Stimulated activated CD8-positive, alpha-beta memory T cell treated with anti-CD3 and anti-CD28 coated beads, Interleukin-2, amount 100 ng/mL, for 1 hour (primary cell): Measurements from ENCODE around the gene PTX4.

ENCODE experiments used
- DNase-seq, 2 donors: peaks; one replicate each; pipeline ENCODE4 v3.0.0-alpha.2; 2020; ENCODE audit warnings: low read depth in 2 of 2

PTX4 gene

GRCh38 chr16:1524366-1524765, 35.6 kb upstream of the PTX4 start:
- no peak for DNase-seq

GRCh38 chr16:1523581-1524245, 35.0 kb upstream of the PTX4 start:
- DNase-seq = no peak

DNA sequence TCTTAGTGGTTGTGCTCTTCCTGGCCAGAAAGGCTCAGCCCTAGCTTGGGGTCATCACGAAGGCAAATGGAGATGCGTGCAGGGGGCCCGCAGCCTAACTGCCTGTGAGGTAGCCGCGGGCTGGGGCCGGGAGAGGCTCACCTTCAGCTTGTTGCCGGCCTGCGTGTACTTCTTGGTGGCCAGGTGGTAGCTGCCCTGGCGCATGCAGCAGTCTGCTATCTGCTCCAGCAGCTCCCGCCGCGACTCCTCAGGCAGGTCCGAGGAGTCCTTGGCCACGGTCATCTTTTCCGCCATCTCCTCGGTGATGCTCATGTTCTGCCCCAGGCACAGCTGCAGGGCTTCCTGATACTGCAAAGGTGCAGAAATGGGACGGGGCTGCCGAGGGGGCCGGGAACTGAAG, 31.7 kb upstream of the PTX4 start:
- no peak for DNase-seq

GRCh38 chr16:1519831-1520230, 31.1 kb upstream of the PTX4 start:
- no peak for DNase-seq

DNA sequence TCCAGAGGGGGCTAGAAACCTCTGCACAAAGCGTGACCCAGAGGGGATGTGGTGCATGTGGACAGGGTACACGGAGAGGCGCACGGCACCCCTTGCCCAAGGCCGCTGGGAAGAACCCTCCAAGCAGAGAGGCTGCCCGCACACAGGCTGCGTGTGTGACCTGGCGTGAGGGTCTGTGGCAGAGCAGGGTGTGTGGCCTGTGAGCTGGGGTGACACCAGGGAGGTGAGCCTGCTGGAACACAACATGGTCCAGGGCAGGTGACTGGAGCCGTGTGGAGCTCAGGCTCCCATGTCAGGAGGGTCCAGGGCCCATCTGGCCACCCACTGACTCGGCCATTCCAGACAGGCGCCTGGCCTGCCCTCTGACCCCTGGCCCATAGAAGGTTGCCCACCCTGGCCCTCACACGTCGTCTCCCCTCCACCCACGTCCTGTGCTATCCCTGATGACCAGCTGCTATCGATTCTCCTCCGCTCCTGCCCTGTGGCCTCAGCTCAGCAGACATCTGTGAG, 29.9 kb upstream of the PTX4 start:
- DNase-seq = no peak

- no peak for DNase-seq
Observed at GRCh38 chr16:1514507-1514906, 25.8 kb upstream of the PTX4 start.

GRCh38 chr16:1512774-1513173, 24.0 kb upstream of the PTX4 start:
- no peak for DNase-seq

- DNase-seq = no peak
Observed at GRCh38 chr16:1511662-1512569, 23.2 kb upstream of the PTX4 start.

- no peak for DNase-seq
Observed at GRCh38 chr16:1510941-1511351, 22.2 kb upstream of the PTX4 start.

DNA sequence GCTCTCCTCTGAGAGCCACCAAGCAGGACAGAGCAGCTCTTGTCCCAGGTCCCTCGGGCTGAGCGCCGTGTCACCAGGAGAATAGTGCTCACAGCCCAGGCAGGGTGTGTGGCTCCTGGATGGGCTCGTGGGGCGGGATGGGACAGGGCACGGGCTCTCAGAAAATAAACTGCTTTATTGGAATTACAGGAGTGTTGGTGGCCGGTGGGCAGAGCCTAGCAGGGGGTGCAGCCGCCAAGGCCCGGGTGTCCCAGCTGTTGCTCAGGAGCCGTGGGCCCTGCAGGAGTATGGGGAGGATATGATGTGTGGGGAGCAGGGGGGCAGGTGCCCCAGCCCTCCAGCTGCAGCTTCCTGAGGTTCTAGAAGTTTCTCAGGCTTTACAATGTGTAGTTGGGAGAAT, 21.5 kb upstream of the PTX4 start:
- DNase-seq = no peak

DNA sequence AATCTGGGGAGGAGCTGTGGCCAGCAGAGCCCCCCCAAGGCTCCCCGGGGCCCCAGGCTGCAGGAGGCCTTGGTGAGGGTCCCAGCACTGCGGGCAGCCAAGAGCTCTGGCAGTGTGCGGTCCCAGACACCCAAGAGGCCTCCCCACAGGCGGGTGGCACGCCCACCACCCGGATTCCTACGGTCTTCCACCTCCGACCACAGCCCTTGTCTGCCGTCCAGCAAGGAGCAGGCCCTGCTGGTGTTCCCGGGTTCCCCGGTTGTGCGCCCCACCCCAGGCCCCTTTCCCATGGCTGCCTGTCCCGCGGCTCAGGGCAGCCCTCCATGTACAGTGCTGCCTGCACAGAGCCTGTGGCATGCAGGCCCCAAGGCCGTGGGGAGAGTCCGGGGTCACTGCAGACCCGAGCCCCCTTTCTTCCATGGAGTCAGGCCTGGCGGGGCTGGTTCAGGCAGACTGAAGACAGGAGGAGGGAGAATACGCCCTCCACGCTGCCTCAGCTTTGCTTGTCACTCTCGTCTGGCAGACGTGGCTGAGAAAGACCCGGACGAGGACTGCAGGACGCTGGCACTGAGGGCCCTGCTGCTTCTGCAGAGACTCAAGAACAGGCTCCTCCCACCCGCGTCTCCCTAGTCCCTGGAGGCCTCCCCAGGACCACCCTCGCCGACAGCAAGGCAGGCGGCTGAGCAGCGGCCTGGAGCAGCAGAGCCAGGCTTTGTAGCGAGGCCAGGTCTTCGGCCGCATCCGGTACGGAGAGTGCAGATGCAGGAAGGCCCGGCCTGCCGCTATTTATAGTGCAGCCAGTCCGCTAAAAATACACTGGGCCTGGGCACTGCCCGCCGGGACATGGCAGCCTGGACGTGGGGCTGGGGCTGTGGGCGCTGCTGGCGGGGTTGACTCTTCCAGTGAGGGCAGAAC, 20.8 kb upstream of the PTX4 start:
- DNase-seq = no peak

GRCh38 chr16:1508494-1509187, 19.9 kb upstream of the PTX4 start:
- no peak for DNase-seq

- no peak for DNase-seq
Observed at GRCh38 chr16:1506494-1507213, 17.9 kb upstream of the PTX4 start.

DNA sequence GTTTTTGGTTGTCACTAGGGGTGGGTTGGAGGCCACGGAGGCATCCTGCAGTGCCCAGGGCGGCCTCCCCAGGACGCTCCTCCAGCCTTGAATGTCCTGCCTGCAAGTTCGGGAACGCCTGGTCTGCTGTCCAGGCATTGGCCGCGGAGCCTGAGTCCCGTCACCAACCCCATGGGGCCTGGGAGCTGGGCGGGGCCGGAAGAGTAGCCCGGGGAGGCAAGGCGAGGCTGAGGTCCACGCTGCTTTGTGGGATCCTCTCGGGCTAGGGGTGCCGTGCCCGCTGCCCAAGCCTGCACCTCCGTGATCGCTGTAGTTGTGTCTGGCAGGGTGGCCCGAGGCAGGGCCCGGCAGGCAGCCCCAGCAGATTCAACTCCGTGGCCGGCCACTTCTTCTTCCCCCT, 17.2 kb upstream of the PTX4 start:
- DNase-seq = no peak

DNA sequence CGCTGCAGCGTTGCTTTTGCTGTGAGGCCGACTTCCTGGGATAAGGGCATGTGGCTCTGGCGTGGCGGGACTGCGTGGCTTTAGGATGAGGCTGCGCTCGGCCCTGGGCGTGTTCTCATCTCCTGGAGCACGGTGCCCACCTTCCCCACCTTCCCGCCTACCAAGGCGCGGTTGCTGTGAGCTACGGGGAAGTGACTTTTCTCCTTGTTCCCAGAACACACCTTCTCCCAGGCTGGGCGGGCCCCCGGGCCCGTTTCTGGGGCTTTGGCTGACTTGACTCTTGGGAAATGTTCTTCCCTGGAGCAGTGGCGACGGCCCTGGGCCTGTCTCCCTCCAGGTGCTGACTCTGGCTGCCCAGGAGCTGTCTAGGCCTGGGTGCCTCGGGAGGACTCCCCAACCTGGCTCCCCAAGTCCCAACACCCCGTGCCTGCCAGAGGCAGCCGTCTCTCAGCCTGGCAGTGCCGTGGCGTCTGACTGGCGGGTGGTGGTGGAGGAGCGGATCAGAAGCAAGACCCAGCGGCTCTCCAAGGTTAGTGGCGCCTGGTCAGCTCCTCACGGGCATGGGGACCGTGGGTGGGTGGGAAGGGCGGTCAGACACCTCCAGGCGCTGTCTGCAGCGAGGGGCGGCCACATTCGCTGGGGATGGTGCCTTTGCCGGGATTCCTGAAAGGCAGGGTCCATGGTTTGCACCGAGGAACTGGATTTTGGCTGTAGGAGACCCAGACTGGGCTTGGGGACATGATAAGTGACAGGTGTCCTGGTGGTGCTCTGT, 16.5 kb upstream of the PTX4 start:
- DNase-seq = no peak

DNA sequence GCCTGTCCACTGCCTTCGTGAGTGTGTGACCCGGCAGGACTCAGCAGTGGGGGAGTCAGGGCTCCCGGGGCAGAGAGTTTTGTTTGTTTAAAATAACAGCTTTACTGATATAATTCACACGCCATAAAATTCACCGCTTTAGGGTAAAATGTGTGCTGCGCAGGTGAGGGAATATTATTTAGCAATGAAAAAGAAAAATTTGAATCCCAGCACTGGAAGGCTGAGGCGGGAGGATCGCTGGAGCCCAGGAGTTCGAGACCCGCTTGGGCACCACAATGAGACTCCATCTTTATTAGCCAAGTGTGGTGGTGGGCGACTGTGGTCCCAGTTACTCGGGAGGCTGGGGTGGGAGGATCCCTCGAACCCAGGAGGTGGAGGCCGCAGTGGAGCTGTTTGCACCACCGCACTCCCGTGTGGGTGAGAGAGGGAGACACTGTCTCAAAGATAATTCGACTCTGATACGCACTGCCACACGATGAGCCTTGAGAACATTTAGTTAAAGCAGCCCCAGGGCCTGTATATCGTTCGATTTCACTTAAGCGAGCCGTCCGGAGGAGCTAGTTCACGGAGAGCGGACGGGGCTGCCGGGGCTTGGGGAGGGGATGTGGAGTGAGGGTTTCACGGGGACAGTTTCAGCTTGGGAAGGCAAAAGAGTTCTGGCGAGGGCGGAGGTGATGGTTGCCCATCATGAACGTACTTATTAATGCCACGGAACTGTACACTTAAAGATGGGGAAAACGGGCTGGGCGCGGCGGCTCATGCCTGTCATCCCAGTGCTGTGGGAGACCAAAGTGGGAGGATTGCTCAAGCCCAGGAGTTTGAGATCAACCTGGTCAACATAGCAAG, 14.6 kb upstream of the PTX4 start:
- DNase-seq = no peak

DNA sequence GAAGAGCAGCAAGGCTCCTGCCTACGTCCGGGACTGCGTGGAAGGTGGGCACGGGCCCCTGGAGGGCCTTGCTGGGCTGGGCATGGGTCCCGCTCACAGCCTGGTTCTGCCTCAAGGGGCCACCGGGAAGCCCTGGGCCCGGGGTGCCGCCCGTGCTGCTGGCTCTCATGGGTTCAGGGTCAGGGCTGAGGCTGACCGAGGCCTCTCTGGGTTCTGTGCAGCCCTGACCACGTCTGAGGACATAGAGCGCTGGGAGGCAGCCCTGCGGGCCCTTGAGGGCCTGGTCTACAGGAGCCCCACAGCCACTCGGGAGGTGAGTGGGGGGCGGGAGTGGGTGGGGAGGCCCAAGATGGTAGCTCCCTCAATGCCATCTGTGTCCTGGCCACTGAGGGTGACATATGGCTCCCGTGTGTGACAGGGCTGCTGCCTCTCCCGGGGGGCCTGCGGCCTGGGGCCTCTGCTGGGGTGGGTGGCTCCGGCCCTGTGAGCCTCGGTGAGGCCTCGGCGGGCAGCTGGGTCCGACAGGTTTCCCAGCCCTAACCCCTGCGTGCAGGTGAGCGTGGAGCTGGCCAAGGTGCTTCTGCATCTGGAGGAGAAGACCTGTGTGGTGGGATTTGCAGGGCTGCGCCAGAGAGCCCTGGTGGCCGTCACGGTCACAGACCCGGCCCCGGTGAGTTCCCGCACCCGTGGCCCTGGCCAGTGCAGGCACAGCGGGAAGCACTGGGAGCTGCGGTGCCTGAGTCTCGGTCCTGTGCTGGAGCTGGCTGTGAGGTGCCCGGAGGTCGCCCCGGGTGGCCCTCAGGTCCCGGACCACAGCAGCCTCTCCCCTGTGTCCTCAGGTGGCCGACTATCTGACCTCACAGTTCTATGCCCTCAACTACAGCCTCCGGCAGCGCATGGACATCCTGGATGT, 13.6 kb upstream of the PTX4 start:
- DNase-seq = no peak

GRCh38 chr16:1501630-1502029, 12.9 kb upstream of the PTX4 start:
- DNase-seq = no peak
